ENCODE results near the gene MMAB.

The MMAB gene

GRCh38 chr12:109608793-109609192, 35.5 kb upstream of the MMAB start:
- no peak for TF ChIP-seq TAF1 (IDR thresholded peaks at IDR 0.05; ENCODE audit: borderline replicate concordance, insufficient read depth, low read length)
- no peak for TF ChIP-seq SIN3A (IDR thresholded peaks at IDR 0.05; ENCODE audit: borderline replicate concordance, insufficient read depth, low read length)
- no peak for TF ChIP-seq FOXP2 (optimal IDR thresholded peaks at IDR 0.05; ENCODE audit: borderline replicate concordance, extremely low read depth, extremely low read length, insufficient read depth)
- TF ChIP-seq POLR2AphosphoS5 (IDR thresholded peaks at IDR 0.05; ENCODE audit: low read depth, low read length): no peak

GRCh38 chr12:109608270-109608669, 35.0 kb upstream of the MMAB start:
- TF ChIP-seq REST (IDR thresholded peaks at IDR 0.05; ENCODE audit: insufficient read depth in 1 of 2, low read depth in 2 of 2, low read length in 2 of 2) (no peak), FOXP2 (optimal IDR thresholded peaks at IDR 0.05; ENCODE audit: borderline replicate concordance, extremely low read depth, extremely low read length, insufficient read depth) (no peak), TAF1 (IDR thresholded peaks at IDR 0.05; ENCODE audit: borderline replicate concordance, insufficient read depth, low read length) (no peak), POLR2AphosphoS5 (IDR thresholded peaks at IDR 0.05; ENCODE audit: low read depth, low read length) (no peak), SIN3A (IDR thresholded peaks at IDR 0.05; ENCODE audit: borderline replicate concordance, insufficient read depth, low read length) (no peak)

- TF ChIP-seq POLR2AphosphoS5 (IDR thresholded peaks at IDR 0.05; ENCODE audit: low read depth, low read length): no peak
- TF ChIP-seq REST (IDR thresholded peaks at IDR 0.05; ENCODE audit: insufficient read depth in 1 of 2, low read depth in 2 of 2, low read length in 2 of 2): no peak
- no peak for TF ChIP-seq FOXP2 (optimal IDR thresholded peaks at IDR 0.05; ENCODE audit: borderline replicate concordance, extremely low read depth, extremely low read length, insufficient read depth)
- TF ChIP-seq TAF1 (IDR thresholded peaks at IDR 0.05; ENCODE audit: borderline replicate concordance, insufficient read depth, low read length): no peak
- no peak for TF ChIP-seq SIN3A (IDR thresholded peaks at IDR 0.05; ENCODE audit: borderline replicate concordance, insufficient read depth, low read length)
These were observed 34.3 kb upstream of the MMAB start for GRCh38 chr12:109607618-109608017.

GRCh38 chr12:109606320-109607028, 33.2 kb upstream of the MMAB start:
- TF ChIP-seq SIN3A (IDR thresholded peaks at IDR 0.05; ENCODE audit: borderline replicate concordance, insufficient read depth, low read length) (no peak), REST (IDR thresholded peaks at IDR 0.05; ENCODE audit: insufficient read depth in 1 of 2, low read depth in 2 of 2, low read length in 2 of 2) (no peak), FOXP2 (optimal IDR thresholded peaks at IDR 0.05; ENCODE audit: borderline replicate concordance, extremely low read depth, extremely low read length, insufficient read depth) (no peak), POLR2AphosphoS5 (IDR thresholded peaks at IDR 0.05; ENCODE audit: low read depth, low read length) (no peak), TAF1 (IDR thresholded peaks at IDR 0.05; ENCODE audit: borderline replicate concordance, insufficient read depth, low read length) (no peak)

- TF ChIP-seq FOXP2 (optimal IDR thresholded peaks at IDR 0.05; ENCODE audit: borderline replicate concordance, extremely low read depth, extremely low read length, insufficient read depth): no peak
- no peak for TF ChIP-seq TAF1 (IDR thresholded peaks at IDR 0.05; ENCODE audit: borderline replicate concordance, insufficient read depth, low read length)
- TF ChIP-seq REST (IDR thresholded peaks at IDR 0.05; ENCODE audit: insufficient read depth in 1 of 2, low read depth in 2 of 2, low read length in 2 of 2): no peak
These were observed 32.4 kb upstream of the MMAB start for GRCh38 chr12:109605599-109606228.
